Measurements from ENCODE around the gene PCTP. TPM values are rescaled to one million over a fixed set of nuclear protein-coding genes. Genes with fewer than 3 reads are reported as not detected.

Gene PCTP
- polyA plus RNA-seq, 1 of the 3 experiments (the other 2 are of a cell fraction): 20.8 TPM

GRCh38 chr17:55742272-55743102 is 8.4 kb upstream of the PCTP start:
- Histone ChIP-seq H3K9me3 (no peaks in the 10 kb centered on the region), H3K27ac (ENCODE audit: low read depth in 2 of 2, low read length in 1 of 2) (no peak overlapping the region), H3K9me2 (no peaks in the 10 kb centered on the region), H3F3A (replicated peaks; ENCODE audit: insufficient read depth) (no peaks in the 10 kb centered on the region), H4K20me1 (ENCODE audit: insufficient read depth) (no peaks in the 10 kb centered on the region), H3K36me3 (replicated peaks in 1 of 2; ENCODE audit: control insufficient read depth in 1 of 2, insufficient read depth in 2 of 2, low read length in 1 of 2) (no peaks in the 10 kb centered on the region), H3K79me2 (ENCODE audit: insufficient read depth) (no peaks in the 10 kb centered on the region), H3K4me3 (ENCODE audit: low read depth in 2 of 2, low read length in 1 of 2) (no peak overlapping the region), H3K9ac (no peak overlapping the region), H3K4me1 (ENCODE audit: control insufficient read depth in 1 of 2, insufficient read depth in 2 of 2, low read depth in 1 of 2, low read length in 1 of 2) (no peaks in the 10 kb centered on the region; a peak in 1 of 4 replicates), H3K27me3 (ENCODE audit: insufficient read depth) (no peaks in the 10 kb centered on the region; the same call in 1 of the 2 replicates), H3K4me2 (no peak overlapping the region), H2AFZ (ENCODE audit: low read depth) (no peak overlapping the region)
- POLR2A ChIA-PET: no interaction called here
- 86% methylated on average over 12 of the region's 12 CpGs for WGBS (ENCODE audit: low lambda C conversion rate)
- TF ChIP-seq CHD2 (IDR thresholded peaks at IDR 0.05; ENCODE audit: low read length, partially characterized antibody): no peak
- no peak for TF ChIP-seq NFIC (IDR thresholded peaks at IDR 0.05; ENCODE audit: borderline replicate concordance)
- TF ChIP-seq USF2 (IDR thresholded peaks at IDR 0.05; ENCODE audit: borderline replicate concordance, low read depth, low read length): no peak
- TF ChIP-seq JUND (IDR thresholded peaks at IDR 0.05): no peak
- no peak for TF ChIP-seq REST (IDR thresholded peaks at IDR 0.05; ENCODE audit: low read depth, low read length)
- TF ChIP-seq CTCF (IDR thresholded peaks at IDR 0.05): no peak
- TF ChIP-seq IRF3 (IDR thresholded peaks at IDR 0.05; ENCODE audit: low read depth, low read length): no peak
- TF ChIP-seq FOXJ3 (CRISPR knock-in tag; IDR thresholded peaks at IDR 0.05): no peak
- TF ChIP-seq RFX5 (IDR thresholded peaks at IDR 0.05; ENCODE audit: low read length): no peak
- no peak for TF ChIP-seq RXRA (IDR thresholded peaks at IDR 0.05; ENCODE audit: borderline replicate concordance, low read depth)
- TF ChIP-seq SMC3 (IDR thresholded peaks at IDR 0.05; ENCODE audit: low read depth, low read length): no peak
- no peak for TF ChIP-seq SIN3A (IDR thresholded peaks at IDR 0.05; ENCODE audit: borderline replicate concordance, low read depth, low read length)
- no peak for TF ChIP-seq POLR2AphosphoS5 (IDR thresholded peaks at IDR 0.05; ENCODE audit: low read depth, low read length)
- TF ChIP-seq RCOR1 (IDR thresholded peaks at IDR 0.05; ENCODE audit: low read length): no peak
- no peak for DNase-seq
- CTCF ChIA-PET: interaction anchor here (0.6 to 16.5 kb wide), 8 partner anchors 9 to 811 kb away, joined by 3 to 175 read pairs (median 4); partner anchors contain the start of gene PCTP
